HEK293T (cell line): ENCODE results near the gene MPRIP.

Source experiments
- ARNT ChIP-seq: fragments of 450-650 bp; IDR thresholded peaks from 2 replicates; pipeline ENCODE4 v1.6.1; 2017; ENCODE audit warnings: mild to moderate bottlenecking
- BHLHE40 ChIP-seq: fragments of 450-650 bp; IDR thresholded peaks from 2 replicates; pipeline ENCODE4 v1.6.1; 2016; ENCODE audit warnings: mild to moderate bottlenecking, moderate library complexity, borderline replicate concordance
- CTBP1 ChIP-seq: fragments of 450-650 bp; IDR thresholded peaks from 2 replicates; pipeline ENCODE4 v1.6.1; 2016; ENCODE audit warnings: borderline replicate concordance
- ELF4 ChIP-seq: fragments of 450-650 bp; IDR thresholded peaks from 2 replicates; pipeline ENCODE4 v1.6.1; 2017; ENCODE audit warnings: antibody characterized with exemption
- FOXA1 ChIP-seq: fragments of 450-650 bp; IDR thresholded peaks from 2 replicates; pipeline ENCODE4 v1.6.1; 2016; ENCODE audit warnings: mild to moderate bottlenecking
- FOXK2 ChIP-seq: fragments of 450-650 bp; IDR thresholded peaks from 2 replicates; pipeline ENCODE4 v1.6.1; 2016; ENCODE audit warnings: mild to moderate bottlenecking
- FOXM1 ChIP-seq: fragments of 450-650 bp; IDR thresholded peaks from 2 replicates; pipeline ENCODE4 v1.6.1; 2017; ENCODE audit warnings: mild to moderate bottlenecking, borderline replicate concordance
- NFRKB ChIP-seq: fragments of 450-650 bp; IDR thresholded peaks from 2 replicates; pipeline ENCODE4 v1.6.1; 2016; ENCODE audit warnings: mild to moderate bottlenecking, moderate library complexity
- PKNOX1 ChIP-seq: fragments of 450-650 bp; IDR thresholded peaks from 2 replicates; pipeline ENCODE4 v1.6.1; 2016
- SP1 ChIP-seq: fragments of 450-650 bp; IDR thresholded peaks from 2 replicates; pipeline ENCODE4 v1.6.1; 2017
- SUZ12 ChIP-seq: fragments of 450-650 bp; IDR thresholded peaks from 2 replicates; pipeline ENCODE4 v1.6.1; 2016; ENCODE audit warnings: mild to moderate bottlenecking

DNA sequence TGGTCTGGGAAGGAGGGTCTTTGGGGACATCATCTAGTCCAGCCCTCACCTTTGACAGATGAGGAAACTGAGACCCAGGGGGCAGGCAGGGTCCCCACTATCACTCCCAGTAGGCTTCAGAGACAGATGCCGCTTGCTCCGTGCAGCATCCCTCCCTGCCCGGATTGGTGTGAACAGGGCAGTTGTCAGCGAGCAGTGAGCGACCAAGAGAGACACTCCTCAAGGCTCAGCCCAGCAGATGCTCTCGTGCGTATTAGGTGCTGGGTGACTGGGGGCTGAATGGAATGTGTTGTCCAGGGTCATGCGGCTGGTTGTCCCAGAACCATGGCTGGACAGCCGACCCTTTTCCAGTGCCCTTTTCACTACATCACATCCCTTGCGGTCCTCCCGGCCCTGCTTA lies 49.0 kb downstream of the MPRIP start:
- no peak for TF ChIP-seq SP1
- no peak for TF ChIP-seq PKNOX1
- no peak for TF ChIP-seq ARNT
- TF ChIP-seq FOXM1, result no peak
- TF ChIP-seq NFRKB, result no peak
- TF ChIP-seq CTBP1, result no peak
- TF ChIP-seq BHLHE40, result no peak
- no peak for TF ChIP-seq ELF4
- no peak for TF ChIP-seq FOXA1
- no peak for TF ChIP-seq FOXK2
- no peak for TF ChIP-seq SUZ12
